GM18505 (cell line): Measurements from ENCODE around the gene SLBP.

ENCODE experiments used
- ATAC-seq: cut with Tn5 transposase; IDR thresholded peaks from one replicate; pipeline ENCODE4 v1.9.1; 2021; ENCODE audit not compliant: unreplicated experiment
- POLR2A ChIP-seq: IDR thresholded peaks from 4 replicates; pipeline ENCODE4 v1.6.1; 2011; ENCODE audit warnings: borderline replicate concordance; ENCODE audit not compliant: insufficient read depth, insufficient read length; ENCODE audit errors: extremely low read depth

Gene SLBP

GRCh38 chr4:1712216-1713002, at the start of gene SLBP:
Gene SLBP, minus strand, starts transcription at chr4:1712319. Its CDS starts 131 bp downstream, at chr4:1712188.
- TF ChIP-seq POLR2A, result peak; percentile 91
- peak; percentile 76 for ATAC-seq

- TF ChIP-seq POLR2A, result no peak
- ATAC-seq, result no peak
Observed at GRCh38 chr4:1761130-1761689, 49.1 kb upstream of the SLBP start.

GRCh38 chr4:1760521-1761071, 48.5 kb upstream of the SLBP start:
- ATAC-seq, result no peak
- TF ChIP-seq POLR2A, result no peak

- no peak for ATAC-seq
Observed at GRCh38 chr4:1759818-1760223, 47.7 kb upstream of the SLBP start.

GRCh38 chr4:1759170-1759817, 47.2 kb upstream of the SLBP start:
- TF ChIP-seq POLR2A, result no peak
- no peak for ATAC-seq

More at GRCh38 chr4:1759818-1760223, 47.7 kb upstream of the SLBP start:
- TF ChIP-seq POLR2A, result no peak

- no peak for TF ChIP-seq POLR2A
- no peak for ATAC-seq
Observed at GRCh38 chr4:1758306-1759121, 46.4 kb upstream of the SLBP start.

GRCh38 chr4:1757836-1758235, 45.7 kb upstream of the SLBP start:
- ATAC-seq, result no peak
- no peak for TF ChIP-seq POLR2A

GRCh38 chr4:1756893-1757779, 45.0 kb upstream of the SLBP start:
- TF ChIP-seq POLR2A, result no peak
- ATAC-seq, result no peak

GRCh38 chr4:1756079-1756478, 44.0 kb upstream of the SLBP start:
- no peak for TF ChIP-seq POLR2A
- ATAC-seq, result no peak

GRCh38 chr4:1755297-1755696, 43.2 kb upstream of the SLBP start:
- TF ChIP-seq POLR2A, result no peak
- no peak for ATAC-seq

- no peak for TF ChIP-seq POLR2A
- ATAC-seq, result no peak
Observed at GRCh38 chr4:1754336-1754735, 42.2 kb upstream of the SLBP start.

GRCh38 chr4:1753697-1754311, 41.7 kb upstream of the SLBP start:
- no peak for ATAC-seq
- TF ChIP-seq POLR2A, result no peak

- no peak for TF ChIP-seq POLR2A
- ATAC-seq, result no peak
Observed at GRCh38 chr4:1753294-1753696, 41.2 kb upstream of the SLBP start.
